Ishikawa (cell line): Measurements from ENCODE around the gene LATS2.

ENCODE experiments used
- EP300 ChIP-seq: IDR thresholded peaks from 2 replicates; pipeline ENCODE4 v1.6.1; 2012; ENCODE audit warnings: borderline replicate concordance
- FOXM1 ChIP-seq: IDR thresholded peaks from 2 replicates; pipeline ENCODE4 v1.6.1; 2012; ENCODE audit warnings: low read depth, borderline replicate concordance
- TAF1 ChIP-seq: IDR thresholded peaks from 2 replicates; pipeline ENCODE4 v1.6.1; 2012; ENCODE audit warnings: low read depth, mild to moderate bottlenecking
- YY1 ChIP-seq: IDR thresholded peaks from 2 replicates; pipeline ENCODE4 v1.6.1; 2012; ENCODE audit warnings: low read depth

DNA sequence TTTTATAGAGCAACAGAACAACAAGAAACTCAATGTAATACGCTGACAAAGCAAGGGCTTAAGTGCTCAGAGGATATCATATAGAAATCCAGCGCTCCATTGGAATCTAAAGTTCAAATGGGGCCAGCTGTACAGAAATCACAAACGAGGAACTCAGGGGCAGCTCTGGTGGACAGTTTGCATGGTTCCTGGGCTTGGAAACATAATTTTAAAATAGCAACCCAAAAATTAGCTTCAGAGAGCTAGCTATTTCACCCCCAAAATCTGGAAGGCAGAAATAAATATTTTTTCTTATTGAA lies 19.2 kb upstream of the LATS2 start:
- no peak for TF ChIP-seq FOXM1
- TF ChIP-seq EP300: no peak
- no peak for TF ChIP-seq YY1
- TF ChIP-seq TAF1: no peak
